ENCODE results near the gene PSMG2. TPM values are rescaled to one million over a fixed set of nuclear protein-coding genes. Genes with fewer than 3 reads are reported as not detected.

Gene PSMG2
- total RNA-seq, 1 donor from 2014 or later = 67.4 TPM

- no peak for TF ChIP-seq CTCF (IDR thresholded peaks at IDR 0.05)
- POLR2A ChIA-PET = no interaction called here
- DNase-seq = no peak
- H3K4me3 Mint-ChIP-seq = no peak overlapping the region
- no peak overlapping the region for H3K27ac Mint-ChIP-seq
- no peak for ATAC-seq (ENCODE audit: low read depth)
- H3K9me3 Mint-ChIP-seq = no peaks in the 10 kb centered on the region
- CTCF ChIA-PET = no interaction called here
- intact Hi-C loops (cut with micrococcal nuclease) = loop anchor here (5.0 kb wide), 2 partner anchors 292 to 717 kb away; partner anchors contain the start of genes IMPA2 and PRELID3A
- peaks cover 28% of the 10 kb centered on the region for H3K4me1 Mint-ChIP-seq
- H3K36me3 Mint-ChIP-seq (ENCODE audit: low read depth) = peaks cover 33% of the 10 kb centered on the region
- no peaks in the 10 kb centered on the region for H3K27me3 Mint-ChIP-seq
Observed at GRCh38 chr18:12699747-12700146, 3.1 kb upstream of the PSMG2 start.

- no peak for TF ChIP-seq CTCF (IDR thresholded peaks at IDR 0.05)
- intact Hi-C loops (cut with micrococcal nuclease) = loop anchor here (5.0 kb wide), 2 partner anchors 294 to 719 kb away; partner anchors contain the start of genes IMPA2 and PRELID3A
- CTCF ChIA-PET = interaction anchor here (0.5 to 1.6 kb wide), 2 partner anchors 23 to 309 kb away, joined by 3 read pairs; no protein-coding TSS in a partner anchor
Observed at GRCh38 chr18:12701161-12701560, 1.7 kb upstream of the PSMG2 start.

GRCh38 chr18:12703096-12703567, 290 bp downstream of the PSMG2 start:
- ChIA-PET POLR2A (interaction anchor here (0.9 to 3.0 kb wide), 11 partner anchors 8 to 722 kb away, joined by 3 to 30 read pairs (median 6); partner anchors contain the start of genes AFG3L2, CEP192, IMPA2 and PTPN2), CTCF (interaction anchor here (0.8 to 1.7 kb wide), 3 partner anchors 231 to 457 kb away, joined by 3 to 5 read pairs (median 3); no protein-coding TSS in a partner anchor)
- Mint-ChIP-seq H3K36me3 (ENCODE audit: low read depth) (peaks cover 50% of the 10 kb centered on the region), H3K9me3 (no peaks in the 10 kb centered on the region), H3K4me1 (peaks cover 38% of the 10 kb centered on the region), H3K27me3 (no peaks in the 10 kb centered on the region), H3K27ac (peak overlapping the region; percentile 99), H3K4me3 (peak overlapping the region; percentile 99)
- DNase-seq = no peak
- no peak for TF ChIP-seq CTCF (IDR thresholded peaks at IDR 0.05)
- intact Hi-C loops (cut with micrococcal nuclease) = loop anchor here (1.0 to 5.0 kb wide), 4 partner anchors 44 to 721 kb away; partner anchors contain the start of genes IMPA2, PRELID3A, SPIRE1 and TUBB6
- peak; percentile 40 for ATAC-seq (ENCODE audit: low read depth)

More at GRCh38 chr18:12701161-12701560, 1.7 kb upstream of the PSMG2 start:
- DNase-seq = no peak
- H3K9me3 Mint-ChIP-seq = no peaks in the 10 kb centered on the region
- no peaks in the 10 kb centered on the region for H3K27me3 Mint-ChIP-seq
- POLR2A ChIA-PET = interaction anchor here (1.5 to 3.0 kb wide), 2 partner anchors 247 to 293 kb away, joined by 5 to 27 read pairs; partner anchors contain the start of genes PRELID3A and SEH1L
- H3K4me3 Mint-ChIP-seq = peak overlapping the region; percentile 99
- H3K36me3 Mint-ChIP-seq (ENCODE audit: low read depth) = peaks cover 37% of the 10 kb centered on the region
- peaks cover 38% of the 10 kb centered on the region for H3K4me1 Mint-ChIP-seq
- peak overlapping the region; percentile 99 for H3K27ac Mint-ChIP-seq
- ATAC-seq (ENCODE audit: low read depth) = no peak

GRCh38 chr18:12703664-12704063, 822 bp downstream of the PSMG2 start:
- ChIA-PET POLR2A (interaction anchor here (2.2 to 3.0 kb wide), 3 partner anchors 181 to 327 kb away, joined by 27 to 30 read pairs (median 28); partner anchors contain the start of genes AFG3L2, PTPN2 and SEH1L), CTCF (interaction anchor here (1.7 kb wide), 1 partner anchor 231 kb away, joined by 5 read pairs; no protein-coding TSS in a partner anchor)
- H3K4me1 Mint-ChIP-seq = peaks cover 38% of the 10 kb centered on the region
- peaks cover 46% of the 10 kb centered on the region for H3K36me3 Mint-ChIP-seq (ENCODE audit: low read depth)
- intact Hi-C loops (cut with micrococcal nuclease) = loop anchor here (1.0 to 5.0 kb wide), 4 partner anchors 45 to 721 kb away; partner anchors contain the start of genes IMPA2, PRELID3A, SPIRE1 and TUBB6
- no peak for TF ChIP-seq CTCF (IDR thresholded peaks at IDR 0.05)
- ATAC-seq (ENCODE audit: low read depth) (no peak), DNase-seq (no peak)
- peak overlapping the region; percentile 99 for H3K27ac Mint-ChIP-seq
- peak overlapping the region; percentile 99 for H3K4me3 Mint-ChIP-seq
- no peaks in the 10 kb centered on the region for H3K9me3 Mint-ChIP-seq
- H3K27me3 Mint-ChIP-seq = no peaks in the 10 kb centered on the region

- intact Hi-C loops (cut with micrococcal nuclease) = no loop called here
- H3K9me3 Mint-ChIP-seq = no peaks in the 10 kb centered on the region
- ChIA-PET POLR2A (interaction anchor here (1.2 kb wide), 1 partner anchor 9 kb away, joined by 8 read pairs; the partner anchor contains the start of genes CEP76 and PSMG2), CTCF (interaction anchor here (1.2 kb wide), 1 partner anchor 223 kb away, joined by 7 read pairs; no protein-coding TSS in a partner anchor)
- H3K36me3 Mint-ChIP-seq (ENCODE audit: low read depth) = peaks cover 73% of the 10 kb centered on the region
- H3K4me1 Mint-ChIP-seq = no peaks in the 10 kb centered on the region
- no peaks in the 10 kb centered on the region for H3K27me3 Mint-ChIP-seq
- no peak for TF ChIP-seq CTCF (IDR thresholded peaks at IDR 0.05)
- DNase-seq = no peak
- ATAC-seq (ENCODE audit: low read depth) = no peak
- H3K27ac Mint-ChIP-seq = no peak overlapping the region
- no peak overlapping the region for H3K4me3 Mint-ChIP-seq
Observed at GRCh38 chr18:12711446-12711845, 8.6 kb downstream of the PSMG2 start.

Measured in activated B cell treated with CpG ODN at 0.5 μM for 24 hours (primary cell).